HG03039 (cell line): ENCODE measurements around the gene VAT1L.

Experiments used
- ATAC-seq: cut with Tn5 transposase; IDR thresholded peaks from one replicate; pipeline ENCODE4 v1.9.1; 2021; ENCODE audit warnings: mild to moderate bottlenecking, moderate library complexity; ENCODE audit not compliant: unreplicated experiment

The VAT1L gene

DNA sequence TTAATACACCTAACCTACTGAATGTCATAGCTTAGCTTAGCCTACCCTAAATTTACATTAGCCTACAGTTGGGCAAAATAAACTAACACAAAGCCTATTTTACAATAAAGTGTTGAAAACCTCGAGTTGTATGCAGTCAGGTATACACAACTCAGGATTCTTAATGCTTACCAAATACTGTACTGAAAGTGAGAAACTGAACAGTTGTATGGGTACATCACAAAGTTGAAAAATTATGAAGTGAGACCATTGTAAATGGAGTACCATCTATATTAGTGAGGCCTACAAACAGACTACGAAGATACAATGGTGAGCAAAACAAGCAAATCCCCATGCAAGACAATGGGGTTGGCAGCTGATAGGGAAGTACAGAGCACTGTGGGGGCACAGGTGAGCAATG, 79.7 kb downstream of the VAT1L start:
- ATAC-seq = peak; percentile 14

DNA sequence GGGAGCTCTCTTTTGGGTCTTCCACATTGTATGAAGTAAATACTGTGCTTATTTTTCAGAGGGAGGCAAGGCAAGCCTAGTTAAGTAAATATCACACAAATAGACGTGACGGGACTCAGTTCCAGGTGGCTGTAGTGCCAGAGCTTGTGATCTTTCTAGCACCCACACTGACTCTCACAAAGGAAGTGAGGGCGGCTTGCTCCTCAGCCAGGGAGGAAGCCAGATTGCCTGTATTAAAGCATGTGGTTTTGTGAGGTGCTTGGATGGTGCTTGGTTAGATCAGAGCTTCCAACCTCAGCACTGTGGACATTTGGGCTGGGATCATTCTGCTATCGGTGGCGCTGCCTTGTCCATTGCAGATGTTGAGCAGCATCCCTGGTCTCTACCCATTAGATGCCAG, 80.1 kb downstream of the VAT1L start:
- peak; percentile 93 for ATAC-seq

DNA sequence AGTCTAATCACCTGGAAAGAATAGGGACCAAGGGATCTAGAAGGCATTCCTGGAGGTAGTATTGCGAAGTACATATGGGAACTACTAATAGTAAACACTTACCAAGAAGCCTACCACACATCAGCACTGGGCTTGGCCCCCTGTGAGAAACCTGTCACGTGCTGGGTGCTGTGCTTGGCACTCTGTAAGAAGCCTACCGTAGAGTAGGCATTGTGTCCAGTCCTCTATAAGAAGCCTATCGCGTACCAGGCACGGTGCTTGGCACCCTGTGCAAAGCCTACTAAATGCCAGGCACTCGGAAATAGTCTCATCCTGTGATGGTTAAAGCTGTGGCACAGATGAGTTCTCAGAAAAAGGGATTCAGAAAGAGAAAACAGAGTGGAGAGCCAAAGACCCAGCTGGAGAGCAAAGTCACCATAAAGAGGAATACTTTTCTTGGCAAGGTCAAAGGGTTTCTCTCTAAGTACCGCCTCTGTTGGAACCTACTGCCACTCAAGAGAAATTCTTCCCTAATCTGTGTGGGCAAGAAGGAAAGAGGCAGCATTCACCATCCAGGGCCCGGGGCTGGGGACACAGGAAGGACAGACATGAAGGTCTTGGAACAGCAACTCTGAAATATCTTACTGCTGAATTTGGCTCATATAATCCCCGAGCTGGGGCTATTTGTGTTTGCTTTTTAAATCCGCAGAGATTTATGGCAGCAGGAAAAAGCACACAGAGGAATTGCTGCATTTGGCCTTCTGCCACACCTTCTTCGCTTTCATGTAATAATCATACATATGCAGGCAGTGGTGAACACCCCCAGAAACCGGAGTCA, 81.8 kb downstream of the VAT1L start:
- ATAC-seq = no peak

DNA sequence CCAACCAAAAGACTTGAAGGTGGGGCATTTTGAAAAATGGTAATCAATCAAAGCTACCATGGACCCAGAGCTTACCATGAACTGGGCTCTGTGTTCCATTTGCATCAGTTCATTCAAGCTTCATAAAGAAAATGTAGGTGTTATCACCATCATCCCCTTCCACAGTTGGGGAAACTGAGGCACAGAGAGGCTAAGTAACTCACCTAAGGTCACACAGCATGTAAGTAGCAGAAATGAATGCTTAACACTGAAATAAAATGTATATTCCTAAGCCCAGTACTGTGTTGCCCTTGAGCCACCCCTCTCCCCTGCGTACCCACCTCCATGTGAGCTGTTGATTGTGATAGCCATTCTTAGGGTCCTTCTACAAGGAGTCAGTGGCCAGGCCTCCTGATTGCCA, 83.6 kb downstream of the VAT1L start:
- ATAC-seq = no peak

DNA sequence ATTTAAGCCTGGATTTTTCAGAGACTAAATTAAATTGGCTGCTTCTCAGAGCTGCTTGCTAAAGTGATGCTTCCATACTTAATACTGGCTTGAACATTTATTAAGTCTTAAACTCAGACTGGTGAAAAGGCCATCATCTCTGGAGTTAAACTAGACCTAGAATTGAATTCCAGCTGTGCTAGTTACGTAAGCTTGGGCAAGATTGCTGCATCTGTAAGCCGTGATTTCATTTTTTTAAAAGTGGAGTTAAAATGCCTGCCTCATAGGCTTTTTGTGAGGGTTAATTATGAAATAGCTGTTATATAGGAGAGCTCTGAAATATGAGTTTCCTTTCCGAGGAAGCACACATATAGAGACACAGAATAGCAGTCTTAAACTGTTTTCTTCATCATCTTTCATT, 84.7 kb downstream of the VAT1L start:
- no peak for ATAC-seq

DNA sequence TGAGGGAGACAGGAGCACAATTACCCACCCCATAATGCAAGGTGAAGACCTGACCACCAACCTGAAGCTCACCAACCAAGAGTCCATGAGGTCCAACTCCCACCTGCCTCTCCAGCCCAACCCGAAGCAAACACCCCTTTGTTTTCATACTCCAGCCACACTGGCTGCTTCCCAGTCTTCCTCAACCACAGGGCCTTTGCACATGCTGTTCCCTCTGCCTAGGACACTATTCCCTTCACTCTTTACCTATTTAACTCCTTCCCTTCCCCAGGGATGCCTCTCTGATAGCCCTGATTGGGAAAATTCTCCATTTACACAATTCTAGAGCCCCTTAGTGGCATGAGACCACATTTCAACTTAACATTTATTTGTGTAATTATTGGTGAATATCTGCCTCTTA, 86.0 kb downstream of the VAT1L start:
- no peak for ATAC-seq

DNA sequence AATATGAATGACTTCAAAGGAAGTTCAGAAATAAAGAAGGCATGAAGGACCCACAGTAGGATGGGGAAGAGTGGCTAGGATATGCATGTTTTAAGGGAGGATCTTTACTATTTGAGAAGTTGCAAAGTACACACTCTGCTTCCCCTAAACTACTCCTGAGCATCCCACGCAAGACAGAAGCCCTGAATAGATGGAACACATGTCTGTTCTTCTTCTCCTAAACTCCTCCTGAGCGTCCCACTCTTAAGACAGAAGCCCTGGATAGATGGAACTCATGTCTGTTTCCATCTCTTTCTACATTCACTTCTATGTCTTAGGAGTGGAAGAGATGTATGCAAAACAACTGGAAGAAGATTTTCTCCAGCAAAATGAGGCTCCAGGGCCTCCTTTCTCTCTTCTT, 88.4 kb downstream of the VAT1L start:
- no peak for ATAC-seq

DNA sequence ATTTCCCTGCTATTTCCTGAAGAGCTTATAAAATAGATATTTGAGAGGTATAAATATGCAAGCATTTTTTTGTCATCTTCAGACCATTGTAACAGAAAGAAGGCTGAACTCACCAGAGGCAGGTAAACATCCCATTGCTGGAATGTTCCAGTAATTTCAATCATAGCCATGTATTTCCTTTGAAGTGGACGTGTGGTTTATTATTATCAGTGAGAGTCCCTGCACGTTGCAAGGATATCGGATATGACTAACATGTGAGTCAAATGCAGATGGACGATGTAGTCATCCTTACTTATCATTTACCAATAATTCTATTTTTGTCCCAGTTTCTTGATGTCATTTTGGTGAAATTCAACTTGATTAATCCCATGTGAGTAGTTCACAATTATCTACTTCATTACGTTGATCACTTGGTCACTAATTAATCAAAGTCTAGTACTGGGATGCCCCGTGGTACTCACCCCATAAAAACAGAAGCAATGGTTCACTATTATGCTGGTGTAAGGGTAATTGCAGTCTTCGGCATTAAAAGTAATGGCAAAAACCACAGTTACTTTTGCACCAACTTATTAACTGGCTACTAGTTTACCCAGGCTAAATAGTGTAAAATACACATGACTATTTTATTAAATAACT, 89.5 kb downstream of the VAT1L start:
- ATAC-seq = no peak

DNA sequence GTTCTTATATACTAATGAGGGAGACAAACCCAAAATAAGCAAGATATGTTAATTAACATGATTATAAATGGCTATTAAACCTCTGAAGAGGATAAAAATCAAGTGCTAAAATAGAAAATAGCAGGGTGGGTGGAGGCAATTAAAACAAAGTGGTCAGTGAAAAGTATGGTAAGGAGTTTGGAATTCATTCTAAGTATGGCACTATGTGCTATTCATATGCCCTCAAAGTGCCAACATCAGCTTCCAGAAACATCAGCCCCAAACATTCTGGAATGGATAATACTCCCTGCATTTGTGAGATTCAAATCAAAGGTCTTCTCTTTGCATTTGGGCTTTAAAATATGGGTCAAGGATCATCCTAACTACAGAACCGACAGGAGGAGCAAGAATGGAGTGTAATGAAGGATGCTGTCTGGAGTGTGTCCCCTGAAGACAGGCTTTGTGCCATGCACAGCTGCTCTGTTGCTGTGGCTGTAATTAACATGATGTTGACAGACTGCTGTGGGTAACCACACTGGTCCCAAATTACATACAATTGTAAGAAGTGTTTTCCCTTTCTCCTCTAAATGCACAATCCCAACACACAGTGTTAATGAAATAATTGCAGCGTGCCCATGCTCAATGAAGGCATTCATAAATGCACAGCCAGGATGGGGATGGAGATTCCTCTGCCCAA, 93.1 kb downstream of the VAT1L start:
- ATAC-seq = no peak

DNA sequence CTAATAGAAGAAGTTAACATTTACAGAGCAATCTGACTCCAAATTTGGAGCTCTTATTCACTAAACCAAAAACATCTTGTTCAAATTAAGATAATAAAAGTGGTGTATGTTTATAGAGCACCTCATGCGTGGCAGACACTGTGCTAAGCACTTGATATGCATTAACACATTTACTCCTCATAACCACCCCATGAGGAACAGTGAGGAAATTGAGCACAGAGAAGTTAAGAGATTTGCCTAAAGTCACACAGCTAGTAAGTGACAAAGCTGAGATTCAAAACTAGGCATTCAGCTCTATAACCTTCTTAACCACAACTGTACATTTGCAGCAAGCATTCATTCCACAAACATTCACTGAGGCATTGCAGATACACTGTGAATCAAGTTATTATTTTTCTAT, 94.0 kb downstream of the VAT1L start:
- no peak for ATAC-seq

DNA sequence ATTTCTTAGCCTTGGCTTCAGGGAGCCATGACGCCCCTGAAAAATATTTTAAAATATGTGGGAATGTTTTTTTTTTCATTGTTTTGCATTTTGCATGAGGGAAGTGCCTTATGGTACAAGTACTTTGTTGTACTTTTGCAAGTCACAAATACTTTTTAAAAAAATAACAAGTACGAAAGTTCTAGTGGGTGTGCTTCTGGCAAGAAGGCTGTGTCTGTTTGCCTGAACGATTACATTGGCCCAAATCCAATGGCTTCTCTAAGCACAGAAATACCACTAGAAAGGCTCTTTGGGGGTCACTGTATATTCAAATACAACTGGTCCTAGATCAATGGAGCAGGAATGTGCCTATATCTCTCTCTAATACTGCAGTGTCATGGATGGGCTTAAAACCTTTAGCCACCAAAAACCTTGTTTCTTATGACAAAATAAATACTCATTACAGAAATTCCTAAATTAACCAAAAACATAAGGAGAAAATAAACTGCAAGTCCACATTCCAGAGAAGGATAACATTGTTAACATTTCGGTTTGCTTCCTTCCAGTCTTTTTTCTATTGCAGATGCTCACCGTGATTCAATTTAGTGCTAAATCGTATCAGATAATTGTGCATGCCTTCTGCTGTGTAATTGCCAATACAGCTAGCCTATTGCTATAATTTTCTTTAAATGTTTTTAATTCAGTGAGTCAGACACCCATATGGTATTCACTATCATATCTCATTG, 97.4 kb downstream of the VAT1L start:
- no peak for ATAC-seq

DNA sequence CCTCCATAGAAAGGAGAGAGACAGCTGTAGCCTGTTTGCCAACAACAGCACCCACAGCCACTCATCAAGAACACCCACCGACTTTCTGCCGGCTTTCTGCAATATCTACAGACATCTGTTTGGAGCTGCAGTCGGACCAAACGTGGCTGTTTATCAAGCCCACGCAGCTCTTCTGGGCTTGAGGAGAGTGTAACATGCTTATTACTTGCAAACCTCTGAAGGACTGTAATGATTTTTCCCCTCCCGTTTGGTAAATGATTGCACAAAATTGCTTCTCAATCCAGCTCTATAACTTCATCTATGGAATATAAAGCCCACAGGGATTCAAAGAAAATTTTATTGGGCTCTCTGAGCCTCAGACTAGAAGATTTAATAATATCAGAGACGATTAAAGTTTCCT, 100.5 kb downstream of the VAT1L start:
- no peak for ATAC-seq

DNA sequence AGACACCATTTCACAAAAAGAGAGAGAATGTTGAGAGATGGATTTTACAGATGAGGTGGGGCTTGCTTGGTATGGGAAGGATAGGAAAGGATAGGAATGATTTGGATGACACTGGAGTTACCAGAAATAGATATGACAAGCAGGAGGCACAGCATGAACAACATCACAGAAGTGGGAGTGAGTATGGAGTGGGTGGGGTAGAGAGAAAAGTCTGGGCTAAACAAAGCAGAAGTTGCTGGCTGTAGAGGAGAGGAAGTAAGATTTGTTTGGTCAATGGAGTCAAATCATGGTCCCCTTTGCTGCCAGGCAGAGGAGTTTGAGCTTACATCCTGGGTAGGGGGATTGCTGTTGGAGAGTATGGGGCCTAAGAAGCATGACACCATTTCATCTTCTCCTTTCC, 101.7 kb downstream of the VAT1L start:
- ATAC-seq = no peak

DNA sequence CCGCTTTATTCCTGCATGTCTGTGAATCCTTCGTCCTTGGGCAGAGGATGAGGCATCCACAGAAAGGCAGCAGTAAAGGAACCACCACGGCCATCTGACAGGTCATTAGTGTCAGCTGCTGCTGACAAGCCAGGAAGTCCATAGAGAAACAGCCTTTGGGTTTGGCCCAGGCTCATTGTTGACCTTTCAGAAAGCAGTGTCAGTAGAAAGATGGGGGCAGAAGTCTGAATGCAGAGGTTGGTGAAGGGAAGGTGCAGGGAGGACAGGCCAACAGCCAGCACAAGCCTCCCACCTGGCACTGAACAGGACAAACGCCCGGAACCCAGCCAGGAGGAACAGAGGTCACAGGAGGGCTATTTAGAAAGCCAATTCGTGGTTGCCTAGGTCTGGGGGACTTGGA, 105.8 kb downstream of the VAT1L start:
- no peak for ATAC-seq

DNA sequence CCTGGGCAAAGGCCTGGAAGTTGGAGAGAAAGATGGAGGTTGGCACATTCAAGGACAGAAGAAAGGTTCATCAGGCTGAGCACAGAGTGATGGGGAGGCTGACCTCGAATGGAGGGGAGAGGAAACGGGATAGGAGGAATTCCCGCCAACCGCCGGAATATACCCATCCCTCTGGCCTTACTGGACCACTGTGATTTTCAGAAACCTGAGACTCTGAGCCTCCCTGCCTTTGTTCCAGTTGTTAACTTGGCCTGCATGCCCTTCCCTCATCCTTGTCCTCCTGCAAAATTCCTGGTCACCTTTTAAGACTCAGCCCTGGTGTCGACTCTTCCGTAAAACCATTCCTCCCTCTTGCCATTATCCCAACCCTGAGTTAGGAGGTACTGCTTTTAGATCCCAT, 107.6 kb downstream of the VAT1L start:
- ATAC-seq = no peak

DNA sequence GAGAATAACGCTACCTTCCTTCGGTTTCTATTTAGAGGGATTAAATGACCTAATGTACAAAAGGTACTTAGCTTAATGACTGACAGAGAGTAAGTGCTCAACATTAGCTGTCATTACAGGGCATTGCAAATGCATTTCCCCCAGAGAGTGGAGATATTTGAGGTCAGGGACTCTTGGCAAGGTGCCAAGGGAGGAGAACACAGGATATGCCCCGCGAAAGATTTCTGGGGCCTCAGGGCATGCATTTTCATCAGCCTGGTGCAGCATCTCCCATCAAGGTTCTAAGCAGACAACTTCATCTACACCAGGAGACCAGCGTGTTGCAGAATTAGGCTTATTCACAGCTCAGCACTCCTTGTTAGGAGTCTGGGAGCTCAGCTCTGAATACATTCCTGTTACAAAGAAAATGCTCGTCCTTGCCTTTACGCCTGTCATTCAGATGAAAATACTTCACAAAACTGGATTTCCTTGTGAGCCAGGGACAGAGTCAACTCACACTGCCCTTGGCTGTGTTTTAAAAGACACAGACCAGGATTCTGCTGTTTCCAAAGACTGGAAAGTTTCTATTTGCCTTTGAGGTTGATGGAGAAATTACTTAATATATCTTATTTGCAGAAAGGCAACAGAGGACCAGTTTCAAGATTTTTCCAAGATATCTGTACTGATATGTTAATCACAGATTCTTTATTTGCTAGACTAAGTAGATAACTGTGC, 108.2 kb downstream of the VAT1L start:
- no peak for ATAC-seq

DNA sequence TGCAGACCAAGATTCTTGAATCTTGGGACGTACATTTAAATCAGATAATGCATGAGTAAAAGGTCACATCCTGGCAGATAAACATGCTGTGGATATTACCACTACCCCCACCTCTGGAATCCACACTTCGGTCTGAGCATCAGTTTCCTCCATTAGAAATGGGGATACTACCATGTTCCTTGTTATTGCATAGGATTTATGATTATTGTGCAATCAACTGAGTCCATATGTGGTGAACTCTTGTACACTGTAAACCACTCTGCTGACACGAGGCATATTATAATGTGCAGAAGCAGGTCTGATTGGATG, 108.7 kb downstream of the VAT1L start:
- no peak for ATAC-seq

DNA sequence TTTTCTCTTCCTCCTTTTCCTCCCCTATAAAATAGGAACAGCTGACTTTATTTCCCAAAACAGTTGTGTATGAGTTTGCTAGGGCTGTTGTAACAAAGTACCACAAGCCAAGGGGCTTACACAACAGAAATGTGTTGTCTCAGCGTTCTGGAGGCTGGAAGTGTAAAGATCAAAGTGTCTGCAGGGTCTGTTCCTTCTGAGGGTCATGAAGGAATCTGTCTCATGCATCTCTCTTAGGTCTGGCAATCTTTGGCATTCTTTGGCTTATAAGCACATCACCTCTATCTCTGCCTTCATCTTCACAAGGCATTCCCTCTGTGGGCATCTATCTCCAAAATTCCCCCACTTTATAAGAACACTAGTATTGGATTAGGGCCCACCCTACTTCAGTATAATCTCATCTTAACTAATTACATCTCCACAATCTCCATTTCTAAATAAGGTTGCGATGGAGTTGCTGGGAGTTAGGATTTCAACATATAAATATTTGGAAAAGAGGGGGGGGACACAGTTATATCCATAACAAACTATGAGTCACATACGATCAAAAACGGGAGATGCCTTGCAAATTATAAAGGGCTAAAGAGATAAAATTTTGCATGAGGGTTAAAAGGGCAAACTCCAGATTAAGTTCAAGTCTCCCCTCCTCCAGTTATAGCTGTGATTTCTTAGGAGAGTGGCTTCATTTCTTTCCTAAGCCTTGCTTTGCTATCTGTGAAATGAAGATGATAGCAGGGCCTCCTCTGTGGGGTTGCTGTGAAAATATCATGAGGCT, 109.7 kb downstream of the VAT1L start:
- ATAC-seq = no peak

DNA sequence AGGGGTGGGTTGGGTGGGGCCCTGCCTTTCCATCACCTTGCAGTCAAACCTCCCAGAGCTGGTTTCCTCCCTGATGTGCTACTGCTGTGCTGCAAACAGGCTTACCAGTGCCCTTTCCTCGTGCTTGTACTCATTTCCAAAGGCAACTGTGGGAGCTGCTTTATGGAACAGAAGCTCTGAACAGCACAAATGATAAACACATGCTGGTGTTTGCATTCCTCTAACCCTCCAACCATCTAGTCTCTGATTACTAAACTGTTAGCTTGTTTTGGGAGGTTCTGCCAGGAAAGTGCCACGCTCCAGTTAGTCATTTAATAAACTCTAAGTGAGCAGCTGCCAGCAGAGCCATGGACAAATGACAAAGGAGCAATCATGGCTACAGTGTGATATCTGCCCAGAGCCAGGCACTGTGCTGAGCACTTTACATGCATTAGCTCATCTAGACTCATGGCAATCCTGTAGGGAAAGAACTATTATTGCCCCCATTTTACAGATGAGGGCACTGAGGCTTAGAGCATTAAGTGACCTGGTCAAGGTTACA, 110.4 kb downstream of the VAT1L start:
- no peak for ATAC-seq

DNA sequence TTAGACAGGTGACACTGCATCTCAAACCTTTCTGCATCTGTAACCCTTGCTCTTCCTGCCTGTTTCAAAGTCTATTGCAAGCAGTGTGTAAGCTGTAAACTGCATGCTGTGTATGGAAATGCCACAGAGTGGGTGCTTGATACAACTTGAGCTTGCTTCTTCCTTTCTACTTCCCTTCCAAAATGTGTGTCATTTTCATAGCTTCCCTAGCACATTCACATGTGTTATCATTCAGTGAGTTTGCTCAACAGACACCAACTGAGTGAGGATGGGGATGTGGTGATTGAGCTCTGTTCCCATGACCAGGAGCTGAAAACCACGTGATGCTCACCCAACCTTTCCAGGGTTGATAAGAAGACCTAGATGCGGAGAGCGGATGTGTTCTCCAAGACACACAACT, 111.1 kb downstream of the VAT1L start:
- no peak for ATAC-seq
